Measurements from ENCODE around the gene NRL.

DNA sequence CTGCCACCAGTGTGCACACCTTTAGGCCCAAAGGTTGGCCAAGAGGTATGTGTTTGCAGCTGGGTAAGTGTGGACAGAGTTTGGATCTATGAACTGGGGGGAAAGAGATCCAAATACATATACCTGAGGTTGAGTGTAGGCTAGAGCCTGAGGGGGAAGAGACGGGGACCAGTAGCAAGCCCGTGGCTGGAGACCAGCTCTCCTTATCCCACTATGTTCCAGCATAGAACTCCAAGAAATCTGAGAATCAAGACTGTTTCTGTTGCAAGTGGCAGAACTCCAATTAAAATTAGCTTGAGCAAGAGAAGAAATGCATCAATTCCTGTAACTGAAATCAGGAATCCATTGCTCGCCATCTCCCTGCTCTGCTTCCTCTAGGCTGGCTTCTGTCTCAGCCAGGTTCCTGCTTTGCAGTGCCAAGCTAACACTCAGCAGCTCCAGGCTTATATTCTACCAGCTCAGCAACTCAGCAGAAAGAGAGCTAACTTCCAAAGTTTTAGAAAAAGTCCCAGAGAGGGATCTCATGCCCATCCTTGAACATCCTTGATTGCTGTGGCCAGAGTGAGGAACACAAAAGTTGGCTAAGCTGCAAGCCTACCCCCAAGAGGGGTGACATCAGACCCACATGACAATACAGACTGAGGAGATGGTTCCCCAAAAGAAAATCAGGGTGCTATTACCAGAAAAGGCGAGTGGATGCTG is 22.1 kb downstream of the NRL start:
- no peak for TF ChIP-seq EZH2 (IDR thresholded peaks at IDR 0.05; ENCODE audit: low read length, missing control alignments)
- TF ChIP-seq, protein P1, sequence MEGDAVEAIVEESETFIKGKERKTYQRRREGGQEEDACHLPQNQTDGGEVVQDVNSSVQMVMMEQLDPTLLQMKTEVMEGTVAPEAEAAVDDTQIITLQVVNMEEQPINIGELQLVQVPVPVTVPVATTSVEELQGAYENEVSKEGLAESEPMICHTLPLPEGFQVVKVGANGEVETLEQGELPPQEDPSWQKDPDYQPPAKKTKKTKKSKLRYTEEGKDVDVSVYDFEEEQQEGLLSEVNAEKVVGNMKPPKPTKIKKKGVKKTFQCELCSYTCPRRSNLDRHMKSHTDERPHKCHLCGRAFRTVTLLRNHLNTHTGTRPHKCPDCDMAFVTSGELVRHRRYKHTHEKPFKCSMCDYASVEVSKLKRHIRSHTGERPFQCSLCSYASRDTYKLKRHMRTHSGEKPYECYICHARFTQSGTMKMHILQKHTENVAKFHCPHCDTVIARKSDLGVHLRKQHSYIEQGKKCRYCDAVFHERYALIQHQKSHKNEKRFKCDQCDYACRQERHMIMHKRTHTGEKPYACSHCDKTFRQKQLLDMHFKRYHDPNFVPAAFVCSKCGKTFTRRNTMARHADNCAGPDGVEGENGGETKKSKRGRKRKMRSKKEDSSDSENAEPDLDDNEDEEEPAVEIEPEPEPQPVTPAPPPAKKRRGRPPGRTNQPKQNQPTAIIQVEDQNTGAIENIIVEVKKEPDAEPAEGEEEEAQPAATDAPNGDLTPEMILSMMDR (conservative IDR thresholded peaks at IDR 0.05 in 1 of 2, IDR thresholded peaks at IDR 0.05 in 1 of 2; ENCODE audit: low read depth in 1 of 2, low read length in 2 of 2) = no peak

Data from fibroblast of lung (primary cell).